Right lobe of liver (tissue), 6 donors: Measurements from ENCODE around the gene SYNPO. TPM values are rescaled to one million over a fixed set of nuclear protein-coding genes. Genes with fewer than 3 reads are reported as not detected.

Source experiments
- ATAC-seq, 4 donors: fragments of 200-7000 bp; cut with Tn5 transposase; one replicate each; pipeline ENCODE4 v1.9.1; 2020; ENCODE audit warnings: mild to moderate bottlenecking in 4 of 4, moderate library complexity in 4 of 4
- DNase-seq, 3 donors: peaks; one replicate each; pipeline ENCODE4 v3.0.0-alpha.2; 2020
- H3K27ac ChIP-seq, 3 donors: fragments of 200-600 bp; one replicate each; pipeline ENCODE4 v1.8.0; 2022
- H3K27me3 ChIP-seq, 2 donors: fragments of 200-600 bp; one replicate each; pipeline ENCODE4 v1.8.0; 2022
- H3K36me3 ChIP-seq, 4 donors: fragments of 200-600 bp; sonication (generic) in 1 of 4; one replicate each; pipeline versions ENCODE4 v1.5.1 to v1.8.0; 2017 to 2022; ENCODE audit warnings: control low read depth in 1 of 4
- H3K4me1 ChIP-seq, 4 donors: fragments of 200-600 bp; sonication (generic) in 1 of 4; one replicate each; pipeline versions ENCODE4 v1.5.1 to v1.8.0; 2017 to 2022; ENCODE audit warnings: control low read depth in 1 of 4
- H3K4me3 ChIP-seq, 3 donors: fragments of 200-600 bp; one replicate each; pipeline ENCODE4 v1.8.0; 2022
- H3K9me3 ChIP-seq, 4 donors: fragments of 200-600 bp; sonication (generic) in 1 of 4; one replicate each; pipeline versions ENCODE4 v1.5.1 to v1.8.0; 2017 to 2022; ENCODE audit warnings: control low read depth in 1 of 4
- POLR2A ChIP-seq: fragments of 450-650 bp; IDR thresholded peaks from one replicate; pipeline ENCODE4 v1.6.1; 2017; ENCODE audit warnings: antibody characterized with exemption, mild to moderate bottlenecking
- WGBS: methylation state at CpG from one replicate; pipeline ENCODE4 v1.1.6; 2018; ENCODE audit warnings: low coverage, low lambda C conversion rate; ENCODE audit not compliant: insufficient coverage; ENCODE audit errors: missing lambda C conversion rate; 5-methylcytosine and 5-hydroxymethylcytosine counted together
- intact Hi-C, 2 donors: fragments of 100-400 bp; cut with DNase I; formaldehyde crosslinking; loops; one replicate each; pipeline versions ENCODE4 v1.11.2 to v1.14.1; 2022
- total RNA-seq, 6 experiments: library from RNA; depleted of rRNA in 2 of 6; stranded (reverse); fragments of >200 nt in 2 of 6; fragmentation: NEBNext Ultra II Directional in 3 of 6; extraction: Animal tissue kit (Norgen Biotek cat#: 25700) in 3 of 6; gene quantifications; one replicate each; pipeline versions ENCODE4 v1.1.0 to v1.2.4, GENCODE V29; 2016 to 2023
- TF ChIP-seq, protein P1 (sequence below), 4 donors: fragments of 200-600 bp in 3 of 4; fragments of 450-650 bp in 1 of 4; IDR thresholded peaks; one replicate each; pipeline versions ENCODE4 v1.5.1 to v1.8.0; 2016 to 2022; ENCODE audit warnings: antibody characterized with exemption in 4 of 4, mild to moderate bottlenecking in 2 of 4
- donor health status: DM: no; HTN: yes; CAD: no.
- donor health status: DM: no; HTN: no; CAD: no.
- donor health status: DM: no; HTN: no; CAD: no.
- donor health status: DM: no; HTN: yes; CAD: no.
- donor health status: DM: no; HTN: yes; CAD: no.

SYNPO gene
- total RNA-seq, 6 experiments from 2014 or later = 23.4 to 51.8 (median 35.6) TPM

DNA sequence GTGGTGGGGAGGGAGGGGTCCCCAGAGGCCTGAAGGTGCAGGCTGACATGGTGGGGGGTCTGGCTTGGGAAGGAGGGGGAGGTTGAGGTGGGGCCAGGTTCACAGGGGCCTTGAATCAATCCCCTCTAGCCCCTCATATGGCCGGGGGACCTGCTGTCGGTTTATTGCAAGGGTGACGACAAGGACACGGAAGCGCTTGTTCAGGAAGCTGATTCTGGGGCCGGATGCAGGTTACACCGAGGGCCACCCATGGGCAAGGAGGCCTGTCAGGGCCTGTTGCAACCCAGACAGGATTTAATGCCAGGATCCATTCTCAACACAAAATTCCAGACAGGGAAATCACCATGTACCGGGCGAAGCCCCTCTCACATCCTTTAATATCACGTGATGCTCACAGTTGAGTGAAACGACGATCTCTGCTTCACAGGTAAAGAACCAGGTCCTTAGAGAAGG is 41.6 kb upstream of the SYNPO start:
- DNase-seq (peak in 1 of 3 donors; percentile 19), ATAC-seq (no peak)
- Histone ChIP-seq H3K4me3 (no peak overlapping the region), H3K36me3 (no peaks in the 10 kb centered on the region), H3K4me1 (peaks cover 0 to 9% (median 3%) of the 10 kb centered on the region in 4 donors), H3K27ac (no peak overlapping the region), H3K9me3 (no peaks in the 10 kb centered on the region), H3K27me3 (no peaks in the 10 kb centered on the region)
- WGBS = 85% methylated on average over 4 of the region's 12 CpGs
- intact Hi-C loops = no loop called here
- no peak for TF ChIP-seq POLR2A
- TF ChIP-seq, protein P1, sequence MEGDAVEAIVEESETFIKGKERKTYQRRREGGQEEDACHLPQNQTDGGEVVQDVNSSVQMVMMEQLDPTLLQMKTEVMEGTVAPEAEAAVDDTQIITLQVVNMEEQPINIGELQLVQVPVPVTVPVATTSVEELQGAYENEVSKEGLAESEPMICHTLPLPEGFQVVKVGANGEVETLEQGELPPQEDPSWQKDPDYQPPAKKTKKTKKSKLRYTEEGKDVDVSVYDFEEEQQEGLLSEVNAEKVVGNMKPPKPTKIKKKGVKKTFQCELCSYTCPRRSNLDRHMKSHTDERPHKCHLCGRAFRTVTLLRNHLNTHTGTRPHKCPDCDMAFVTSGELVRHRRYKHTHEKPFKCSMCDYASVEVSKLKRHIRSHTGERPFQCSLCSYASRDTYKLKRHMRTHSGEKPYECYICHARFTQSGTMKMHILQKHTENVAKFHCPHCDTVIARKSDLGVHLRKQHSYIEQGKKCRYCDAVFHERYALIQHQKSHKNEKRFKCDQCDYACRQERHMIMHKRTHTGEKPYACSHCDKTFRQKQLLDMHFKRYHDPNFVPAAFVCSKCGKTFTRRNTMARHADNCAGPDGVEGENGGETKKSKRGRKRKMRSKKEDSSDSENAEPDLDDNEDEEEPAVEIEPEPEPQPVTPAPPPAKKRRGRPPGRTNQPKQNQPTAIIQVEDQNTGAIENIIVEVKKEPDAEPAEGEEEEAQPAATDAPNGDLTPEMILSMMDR (IDR thresholded peaks at IDR 0.05) = no peak

DNA sequence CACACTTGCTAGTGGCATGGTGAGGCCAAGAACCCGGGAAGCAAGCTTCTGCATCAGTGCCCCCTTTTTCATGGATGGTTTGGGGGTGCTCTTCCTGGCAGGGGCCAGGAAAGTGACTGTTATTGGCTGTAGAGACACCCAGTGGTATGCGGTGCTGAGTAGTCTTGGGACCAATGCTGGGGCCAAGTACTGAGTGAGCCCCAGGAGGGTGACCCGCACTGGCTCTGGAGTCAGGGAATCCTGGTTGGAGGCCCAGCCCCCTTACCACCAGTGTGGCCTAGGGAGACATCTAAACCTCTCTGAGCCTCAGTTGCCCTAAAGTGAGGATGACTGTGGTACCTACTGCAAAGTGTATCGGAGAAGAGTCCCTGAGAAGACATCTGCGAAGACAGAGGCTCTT is 41.2 kb upstream of the SYNPO start:
- no CpG with 5 or more reads among the region's 5 CpGs for WGBS
- no peak for DNase-seq

DNA sequence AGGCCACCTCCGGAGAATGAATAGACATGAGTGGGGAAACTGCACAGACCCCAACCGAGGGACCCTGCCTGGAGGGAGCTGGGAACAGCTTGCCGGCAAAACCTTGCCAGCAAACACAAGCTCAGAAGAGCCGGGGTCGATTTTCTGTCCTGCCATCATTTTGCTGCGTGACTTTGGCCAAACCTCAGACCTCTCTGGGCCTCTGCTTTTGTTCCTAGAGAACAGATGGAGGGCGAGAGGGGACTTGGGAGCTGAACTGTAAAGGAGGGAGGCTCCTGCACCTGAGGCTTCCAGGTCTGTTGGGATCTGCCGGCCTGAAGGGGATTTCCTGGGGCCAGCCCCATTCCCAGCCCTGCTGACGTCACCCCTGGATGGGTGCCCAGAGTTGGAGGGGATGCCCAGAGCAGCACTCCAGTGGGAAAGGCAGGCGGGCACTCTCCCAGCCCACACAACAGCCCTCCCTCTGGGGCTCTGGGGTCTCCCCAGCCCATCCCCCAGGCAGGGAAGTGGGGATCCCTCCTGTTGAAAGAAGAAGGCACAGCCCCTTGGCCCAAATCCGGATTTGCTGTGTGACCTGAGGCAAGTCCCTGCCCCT is 40.4 kb upstream of the SYNPO start:
- Histone ChIP-seq H3K9me3 (no peaks in the 10 kb centered on the region), H3K4me1 (peaks cover 0 to 9% (median 3%) of the 10 kb centered on the region in 4 donors), H3K4me3 (no peak overlapping the region), H3K27me3 (no peaks in the 10 kb centered on the region), H3K36me3 (no peaks in the 10 kb centered on the region), H3K27ac (peak overlapping the region in 1 of 3 donors; percentile 39)
- no peak for TF ChIP-seq POLR2A
- TF ChIP-seq, protein P1 (IDR thresholded peaks at IDR 0.05) = no peak
- DNase-seq (peak; percentile 78 to 95 (median 80)), ATAC-seq (peak; percentile 64 to 89 (median 76))
- WGBS = 58% methylated on average over 4 of the region's 11 CpGs
- intact Hi-C loops = no loop called here

More for the DNA sequence above, 41.2 kb upstream of the SYNPO start:
- intact Hi-C loops = no loop called here
- Histone ChIP-seq H3K36me3 (no peaks in the 10 kb centered on the region), H3K4me1 (peaks cover 0 to 9% (median 3%) of the 10 kb centered on the region in 4 donors), H3K9me3 (no peaks in the 10 kb centered on the region), H3K27ac (no peak overlapping the region), H3K4me3 (no peak overlapping the region), H3K27me3 (no peaks in the 10 kb centered on the region)
- no peak for TF ChIP-seq POLR2A
- TF ChIP-seq, protein P1 (IDR thresholded peaks at IDR 0.05) = no peak
- ATAC-seq = no peak

DNA sequence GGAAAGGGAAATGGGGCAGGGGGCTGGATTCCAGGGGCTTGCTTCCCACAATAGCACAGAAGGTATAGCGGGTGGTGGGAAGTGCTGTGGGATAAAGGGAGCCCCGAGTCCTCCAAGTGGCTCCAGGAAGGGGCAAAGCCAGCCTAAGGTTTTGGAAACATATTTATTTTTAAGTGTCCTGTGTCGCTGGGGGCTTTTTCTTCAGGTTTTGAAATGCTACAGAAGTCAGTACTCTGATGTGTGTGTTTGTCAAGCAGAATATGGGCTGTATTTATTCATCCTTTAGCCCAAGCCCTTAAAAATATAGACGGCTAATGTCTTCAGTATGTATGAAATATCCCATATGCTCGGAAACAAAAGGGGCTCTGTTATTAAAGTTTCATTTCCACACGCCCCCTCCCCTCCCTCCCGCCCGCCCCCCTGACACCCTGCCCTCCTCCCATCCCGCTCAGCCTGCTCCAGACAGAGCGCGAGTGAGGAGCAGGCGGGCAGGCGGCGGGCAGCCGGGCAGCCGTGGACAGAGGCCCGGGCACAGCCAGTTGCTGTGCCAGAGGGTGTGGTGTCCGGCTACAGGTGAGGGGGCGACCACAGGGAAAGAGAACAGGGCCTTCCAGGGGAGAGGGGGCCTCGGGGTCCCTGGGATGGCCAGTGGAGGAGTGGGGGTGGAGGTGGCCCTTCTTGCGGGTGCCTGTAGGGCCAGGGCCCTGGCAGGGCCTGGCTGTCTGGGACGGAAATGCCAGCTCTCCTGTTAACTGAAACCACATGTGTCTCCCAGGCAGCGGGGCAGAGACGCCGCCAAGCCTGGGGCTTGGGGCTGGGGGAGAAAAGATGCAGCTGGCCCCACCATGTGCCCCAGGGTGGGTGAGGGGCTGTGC is 39.6 kb upstream of the SYNPO start:
- TF ChIP-seq, protein P1 (IDR thresholded peaks at IDR 0.05) = no peak
- no peak for TF ChIP-seq POLR2A
- 81% methylated on average over 14 of the region's 25 CpGs for WGBS
- Histone ChIP-seq H3K4me1 (peaks cover 0 to 9% (median 3%) of the 10 kb centered on the region in 4 donors), H3K4me3 (no peak overlapping the region), H3K36me3 (no peaks in the 10 kb centered on the region), H3K27ac (peak overlapping the region in 1 of 3 donors; percentile 39), H3K27me3 (no peaks in the 10 kb centered on the region), H3K9me3 (no peaks in the 10 kb centered on the region)
- DNase-seq = peak in 2 of 3 donors; percentile 16 to 38
- intact Hi-C loops = no loop called here
- ATAC-seq = peak in 2 of 4 donors; percentile 6 to 9
